NOMO-1 treated with dmso at 0.1 percent for 144 hours (cell line): ENCODE results near the gene MRPL12.
"Not testable (repeated sequence)": the region's sequence is repeated elsewhere in the genome, so short reads cannot be mapped to it uniquely, and the experiment has no call there.

Source experiments
- DNase-seq: peaks from one replicate; lab custom pipeline; 2025; ENCODE audit not compliant: unreplicated experiment; lab: John Stamatoyannopoulos, UW

The MRPL12 gene

GRCh38 chr17:81702934-81703746, at the start of gene MRPL12:
Gene MRPL12, plus strand, starts transcription at chr17:81703367. Its CDS starts 135 bp downstream, at chr17:81703502.
- peak; percentile 89 for DNase-seq

- no peak for DNase-seq
Observed at GRCh38 chr17:81655378-81656117, 47.6 kb upstream of the MRPL12 start.

GRCh38 chr17:81656118-81656743, 46.9 kb upstream of the MRPL12 start, which contains the start of gene PDE6G:
Gene PDE6G, minus strand, starts transcription at chr17:81656542. Its CDS starts 3,237 bp downstream, at chr17:81653305.
- no peak for DNase-seq

- no peak for DNase-seq
Observed at GRCh38 chr17:81656835-81657234, 46.3 kb upstream of the MRPL12 start.

GRCh38 chr17:81659038-81659437, 44.1 kb upstream of the MRPL12 start:
- DNase-seq = no peak

- DNase-seq = no peak
Observed at GRCh38 chr17:81660441-81660840, 42.7 kb upstream of the MRPL12 start.

DNA sequence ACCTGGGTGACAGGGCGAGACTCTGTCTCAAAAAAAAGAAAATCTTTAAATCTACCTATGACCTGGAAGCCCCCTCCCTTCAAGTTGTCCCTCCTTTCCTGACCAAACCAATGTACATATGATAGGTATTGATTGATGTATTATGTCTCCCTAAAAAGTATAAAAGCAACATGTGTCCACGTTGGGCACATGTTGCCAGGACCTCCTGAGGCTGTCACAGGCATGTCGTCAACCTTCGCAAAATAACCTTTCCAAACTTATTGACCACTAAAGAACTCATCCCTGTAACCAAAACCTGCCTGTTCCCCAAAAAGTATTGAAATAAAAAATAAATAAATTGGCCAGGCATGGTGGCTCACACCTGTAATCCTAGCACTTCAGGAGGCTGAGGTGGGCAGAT, 41.2 kb upstream of the MRPL12 start:
- no peak for DNase-seq

- DNase-seq = no peak
Observed at GRCh38 chr17:81664051-81664470, 39.1 kb upstream of the MRPL12 start.

DNA sequence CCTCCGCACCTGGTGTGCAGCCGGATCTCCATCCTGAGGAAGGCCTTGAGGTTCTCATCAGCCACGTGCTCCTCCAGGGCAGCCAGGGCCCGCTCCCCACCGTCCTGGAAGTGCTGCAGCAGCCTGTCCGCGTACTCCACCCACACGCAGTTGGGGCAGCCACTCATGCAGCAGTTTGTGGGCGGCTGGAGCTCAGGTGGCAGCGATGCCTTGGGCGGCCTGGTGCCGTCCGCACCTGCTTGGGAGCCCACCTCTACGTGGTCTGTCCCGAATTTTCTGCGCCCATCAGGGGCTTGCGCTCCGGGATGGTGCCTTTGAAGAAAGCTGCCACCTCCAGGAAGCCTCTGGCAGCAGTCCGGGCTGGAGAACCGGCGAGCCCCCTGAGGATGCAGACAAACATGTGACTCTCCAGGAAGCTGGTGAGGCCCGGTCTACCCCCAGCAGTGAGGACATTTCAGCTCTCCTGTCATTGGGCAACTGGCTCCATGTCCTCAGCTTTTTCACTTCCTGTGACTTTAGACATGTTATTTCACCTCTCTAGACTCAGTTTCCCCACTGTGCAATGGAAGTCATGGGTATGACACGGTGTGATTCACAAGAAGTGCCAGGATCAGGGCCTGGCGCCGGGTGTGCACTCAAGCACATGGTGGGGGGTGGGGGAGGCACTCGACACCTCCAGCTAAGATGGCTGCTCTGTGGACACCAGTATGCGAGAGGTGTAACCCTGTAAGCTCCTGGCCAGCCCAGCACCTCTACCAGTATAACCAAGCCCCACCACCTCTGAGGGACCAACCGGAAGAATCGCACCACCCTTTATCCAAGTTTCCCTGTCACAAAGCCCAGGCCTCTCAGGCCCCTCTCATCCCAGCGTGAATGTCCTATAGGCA, 37.7 kb upstream of the MRPL12 start:
- no peak for DNase-seq

GRCh38 chr17:81666092-81666341, 37.1 kb upstream of the MRPL12 start:
- no peak for DNase-seq

DNA sequence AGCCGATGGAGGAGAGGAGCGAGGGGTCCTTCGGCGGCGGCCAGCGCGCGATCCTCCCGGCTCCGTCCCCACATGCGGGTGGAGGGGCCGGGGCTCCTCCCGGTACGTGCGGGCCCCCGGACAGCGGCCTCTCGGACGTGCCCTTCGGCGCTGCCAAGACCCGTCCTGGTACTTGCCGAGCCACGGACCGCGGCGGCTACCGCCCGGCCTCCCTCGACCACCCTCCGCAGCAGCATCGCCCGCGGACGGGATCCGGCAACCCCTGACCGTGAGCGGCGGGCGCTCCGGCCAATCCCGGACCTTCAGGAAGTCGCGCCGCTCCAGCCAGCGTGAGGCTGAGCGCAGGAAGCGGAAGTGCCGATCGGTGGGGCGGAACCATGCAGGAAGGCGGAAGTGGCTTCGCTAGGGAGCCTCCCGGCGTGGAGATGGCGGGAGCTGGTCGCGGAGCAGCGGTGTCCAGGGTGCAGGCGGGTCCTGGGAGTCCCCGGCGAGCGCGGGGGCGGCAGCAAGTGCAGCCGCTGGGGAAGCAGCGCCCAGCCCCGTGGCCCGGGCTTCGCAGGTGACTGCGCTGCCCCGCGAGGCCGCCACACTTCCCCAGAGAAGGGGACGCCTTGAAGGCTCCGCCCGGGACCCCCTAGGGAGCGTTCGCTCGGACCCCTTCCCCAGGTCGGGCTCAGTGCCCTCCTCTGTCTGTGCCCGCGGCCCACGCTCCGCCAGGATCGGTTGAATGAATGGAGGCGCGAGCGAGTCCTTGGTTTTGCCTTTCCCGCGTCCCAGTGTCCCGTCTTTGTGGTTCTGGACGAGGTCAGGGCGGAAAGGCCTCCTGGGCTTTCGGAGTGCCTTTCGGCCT, 36.6 kb upstream of the MRPL12 start, which contains the start of the genes CCDC137 and OXLD1:
CCDC137 (plus strand) TSS at position 396 of the 850 bp plus-strand sequence; CDS start at position 426, 30 bp downstream.
OXLD1 (minus strand) TSS at position 264 of the 850 bp plus-strand sequence; CDS start at position 236, 28 bp downstream.
- DNase-seq = peak; percentile 93

DNA sequence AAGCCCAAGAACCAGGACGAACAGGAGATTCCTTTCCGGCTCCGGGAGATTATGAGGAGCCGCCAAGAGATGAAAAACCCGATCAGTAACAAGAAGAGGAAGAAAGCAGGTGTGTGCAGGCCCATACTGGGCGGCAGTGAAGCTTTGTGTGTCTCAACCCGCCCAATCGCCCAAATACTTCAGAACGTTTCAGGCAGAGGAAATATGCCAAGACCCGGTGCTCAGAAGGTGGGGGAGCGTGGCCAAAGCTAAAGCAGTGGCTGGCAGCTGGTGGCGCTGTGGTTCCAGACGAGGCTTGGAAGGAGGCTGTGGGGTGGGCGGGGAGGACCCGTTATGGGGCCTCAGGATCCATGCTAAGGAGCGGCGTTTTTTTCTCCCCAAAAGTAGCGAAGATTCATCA, 35.4 kb upstream of the MRPL12 start:
- peak; percentile 26 for DNase-seq

DNA sequence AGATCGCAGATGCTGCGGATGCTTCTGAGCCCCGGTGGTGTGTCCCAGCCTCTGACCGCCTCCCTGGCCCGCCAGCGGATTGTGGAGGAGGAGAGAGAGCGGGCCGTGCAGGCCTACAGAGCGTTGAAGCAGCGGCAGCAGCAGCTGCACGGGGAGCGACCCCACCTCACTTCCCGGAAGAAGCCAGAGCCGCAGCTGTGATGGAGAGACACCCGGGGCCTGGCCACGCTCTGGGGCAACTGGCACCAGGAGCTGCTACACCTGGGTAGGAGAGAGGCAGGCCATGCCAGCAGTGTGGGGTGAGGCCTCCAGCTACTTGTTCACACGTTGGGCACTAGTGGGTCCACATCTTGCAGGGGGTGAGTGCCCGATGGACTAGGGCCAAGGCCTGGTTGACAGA, 30.7 kb upstream of the MRPL12 start:
- DNase-seq = no peak

GRCh38 chr17:81672954-81673353, 30.2 kb upstream of the MRPL12 start:
- DNase-seq = no peak

DNA sequence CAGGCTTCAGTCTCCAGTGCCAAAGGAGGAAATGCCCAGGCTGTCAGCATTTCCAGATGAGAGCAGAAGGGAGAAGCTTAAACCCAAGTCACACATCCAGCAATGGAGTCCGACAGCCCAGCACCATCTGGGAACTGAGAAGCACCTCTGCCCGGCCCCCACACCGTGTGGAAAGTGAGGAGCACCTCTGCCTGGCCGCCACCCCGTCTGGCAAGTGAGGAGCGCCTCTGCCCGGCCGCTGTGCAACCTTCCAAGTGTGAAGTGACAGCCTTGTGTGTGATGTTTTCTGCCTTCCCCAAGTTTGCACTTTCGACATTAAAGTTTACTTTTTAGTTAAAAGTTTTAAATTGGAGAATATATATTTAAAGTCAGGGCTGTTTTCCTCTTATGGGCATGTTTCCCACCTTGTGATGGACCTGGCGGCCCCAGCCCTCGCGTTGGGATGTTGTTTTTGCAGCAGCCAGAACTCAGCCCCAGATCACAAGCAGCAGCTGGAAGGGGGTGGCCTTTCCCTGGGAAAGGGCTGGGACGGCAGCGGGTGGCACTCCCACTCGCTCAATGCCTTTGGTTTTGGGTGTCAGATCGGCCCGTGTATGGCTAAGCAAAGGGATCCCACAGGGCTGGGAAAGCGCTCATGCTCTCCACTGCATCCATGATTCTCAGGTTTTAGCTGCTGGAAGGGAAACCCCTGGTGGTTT, 29.5 kb upstream of the MRPL12 start:
- DNase-seq = no peak

GRCh38 chr17:81675515-81676221, 27.5 kb upstream of the MRPL12 start:
- DNase-seq = not testable (repeated sequence)

- DNase-seq = no peak
Observed at GRCh38 chr17:81676906-81677305, 26.3 kb upstream of the MRPL12 start.

DNA sequence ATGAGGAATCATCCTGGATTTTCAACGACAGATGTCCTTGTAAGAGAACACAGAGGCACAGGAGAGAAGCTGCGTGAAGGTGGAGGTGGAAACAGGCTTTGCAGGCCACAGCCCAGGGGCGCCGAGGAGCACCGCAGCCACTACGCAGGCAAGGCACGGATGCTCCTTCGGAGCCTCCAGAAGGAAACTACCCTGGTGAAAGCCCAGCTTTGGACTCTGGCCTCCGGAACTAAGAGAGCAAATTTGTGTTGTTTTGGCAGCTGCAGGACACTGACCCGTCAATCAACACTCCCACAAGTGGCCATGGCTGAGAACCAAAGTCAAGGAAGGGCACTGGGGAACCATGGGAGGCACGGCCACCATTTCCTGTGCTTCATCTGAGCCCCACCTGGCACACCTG, 23.0 kb upstream of the MRPL12 start:
- no peak for DNase-seq

DNA sequence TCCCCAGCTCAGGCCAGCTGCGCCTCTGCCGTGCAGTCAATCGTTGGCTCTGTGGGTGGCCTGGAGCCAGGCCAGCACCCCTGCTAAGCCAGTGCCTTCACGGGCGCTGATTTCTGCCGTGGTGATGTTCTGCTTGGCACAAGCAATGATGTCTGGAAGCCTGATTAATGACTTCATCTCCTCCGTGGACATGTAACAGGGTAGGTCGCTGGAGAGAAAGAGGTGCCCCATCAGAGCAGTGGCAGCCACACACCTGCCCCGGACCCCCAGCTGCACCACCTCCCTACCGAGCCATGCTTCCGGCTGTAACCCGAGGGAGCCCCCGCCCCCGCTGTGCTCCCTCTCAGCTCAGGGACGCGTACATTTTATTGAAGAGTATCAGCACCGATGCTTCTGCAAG, 21.5 kb upstream of the MRPL12 start:
- no peak for DNase-seq
